ENCODE data around the gene NFIA.

Gene NFIA

DNA sequence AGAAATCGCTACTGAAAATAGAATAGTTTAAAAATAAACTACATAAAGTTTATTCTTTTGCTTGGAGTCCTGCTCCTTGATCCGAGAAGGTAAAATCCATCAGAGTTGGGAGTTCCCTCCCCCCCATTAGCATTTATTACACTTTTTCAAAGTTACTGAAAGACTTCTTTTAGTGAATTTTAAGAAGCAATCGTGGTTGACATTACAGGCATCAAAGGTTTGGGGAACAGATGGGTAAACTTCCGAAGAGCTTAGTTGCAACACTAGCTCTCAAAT, 31.0 kb upstream of the NFIA start:
- TF ChIP-seq POLR2A (IDR thresholded peaks at IDR 0.05; ENCODE audit: low read depth, low read length): no peak
- no peak for DNase-seq (ENCODE audit: insufficient read length, low spot score)
- FAIRE-seq: no peak

DNA sequence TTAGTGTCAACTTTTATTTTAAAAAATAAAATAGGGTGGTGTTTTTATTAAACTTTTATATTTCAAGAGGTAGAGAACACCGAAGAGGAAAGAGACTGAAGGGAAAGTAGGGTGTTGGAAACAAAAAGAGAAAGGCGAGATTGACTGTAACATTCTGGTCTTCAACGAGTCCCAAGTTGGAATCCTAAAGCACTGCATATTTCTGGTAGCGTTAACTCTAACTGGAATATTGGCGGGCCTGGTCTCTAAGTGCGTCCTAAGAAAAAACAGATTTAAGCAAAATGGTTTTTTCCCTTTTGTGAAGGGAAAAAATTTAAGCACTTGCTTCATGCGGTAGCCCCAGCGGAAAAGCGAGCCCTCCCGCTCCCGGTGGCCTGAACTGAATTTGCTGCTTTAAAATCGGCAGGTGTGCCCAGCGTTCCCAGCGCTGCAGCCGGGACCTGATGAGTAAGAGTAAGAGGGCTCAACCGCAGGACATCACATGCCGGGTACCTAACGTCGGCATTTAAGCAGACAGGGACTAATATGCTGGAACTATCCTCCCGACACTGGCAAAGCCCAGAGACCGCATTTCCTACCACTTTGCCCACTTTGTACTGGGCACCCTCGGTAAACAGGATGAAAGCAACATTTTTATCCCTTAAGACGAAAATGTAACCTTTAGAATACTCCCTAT, 30.5 kb upstream of the NFIA start:
- DNase-seq (ENCODE audit: insufficient read length, low spot score) (no peak), FAIRE-seq (no peak)
- no peak for TF ChIP-seq POLR2A (IDR thresholded peaks at IDR 0.05; ENCODE audit: low read depth, low read length)
- no peak for TF ChIP-seq SPI1 (IDR thresholded peaks at IDR 0.05; ENCODE audit: low read depth, low read length)
- no peak for TF ChIP-seq POLR2AphosphoS5 (IDR thresholded peaks at IDR 0.05; ENCODE audit: low read depth, low read length)
- TF ChIP-seq TAF1 (IDR thresholded peaks at IDR 0.05; ENCODE audit: low read depth, low read length): no peak
- TF ChIP-seq POU2F2 (IDR thresholded peaks at IDR 0.05; ENCODE audit: low read depth, low read length): no peak
- TF ChIP-seq PAX5 (IDR thresholded peaks at IDR 0.05; ENCODE audit: insufficient read depth, low read length, severe bottlenecking): no peak

DNA sequence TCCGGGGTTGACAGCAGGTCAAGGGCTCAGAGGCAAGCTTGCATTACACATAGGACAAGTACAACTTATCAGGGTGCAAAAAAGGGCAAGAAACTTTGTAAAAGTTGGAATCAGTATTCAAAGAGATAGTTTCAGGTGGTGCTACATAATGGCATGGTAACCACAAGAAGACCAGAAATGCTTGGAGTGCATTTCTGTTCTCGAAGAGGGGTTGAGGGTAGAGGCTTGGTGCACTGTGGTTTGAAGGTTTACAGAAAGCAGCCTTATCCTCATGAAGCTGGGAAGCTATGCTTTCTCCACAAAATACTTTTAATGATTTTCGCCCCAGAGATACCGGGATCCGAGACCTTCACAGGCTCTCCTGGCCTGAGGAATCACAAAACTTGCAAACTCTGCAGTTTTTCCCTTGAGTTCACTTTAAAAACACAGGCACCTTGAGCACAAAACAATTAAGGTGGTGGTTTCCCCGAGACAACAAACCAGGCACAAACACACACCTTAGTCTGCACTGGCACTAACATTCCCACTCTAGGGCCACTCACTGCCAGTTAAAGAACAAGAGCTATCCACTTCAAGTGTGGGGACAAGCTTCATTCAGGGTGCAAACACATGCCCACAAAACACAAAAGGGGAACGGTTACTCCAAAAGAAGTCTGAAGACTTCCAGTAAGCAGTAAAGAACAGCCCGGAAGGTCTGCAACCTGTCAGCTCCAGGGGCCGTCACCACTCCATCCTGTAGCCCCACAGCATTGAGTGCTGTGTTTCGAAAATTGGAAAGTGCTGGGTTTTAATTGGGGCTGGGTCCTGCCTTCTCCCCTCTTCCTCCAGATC, 29.8 kb upstream of the NFIA start:
- DNase-seq (ENCODE audit: insufficient read length, low spot score) (no peak), FAIRE-seq (no peak)
- no peak for TF ChIP-seq POLR2A (IDR thresholded peaks at IDR 0.05; ENCODE audit: low read depth, low read length)
- no peak for TF ChIP-seq PAX5 (IDR thresholded peaks at IDR 0.05; ENCODE audit: insufficient read depth, low read length, severe bottlenecking)
- no peak for TF ChIP-seq SPI1 (IDR thresholded peaks at IDR 0.05; ENCODE audit: low read depth, low read length)
- no peak for TF ChIP-seq POLR2AphosphoS5 (IDR thresholded peaks at IDR 0.05; ENCODE audit: low read depth, low read length)
- no peak for TF ChIP-seq TAF1 (IDR thresholded peaks at IDR 0.05; ENCODE audit: low read depth, low read length)
- TF ChIP-seq POU2F2 (IDR thresholded peaks at IDR 0.05; ENCODE audit: low read depth, low read length): no peak

DNA sequence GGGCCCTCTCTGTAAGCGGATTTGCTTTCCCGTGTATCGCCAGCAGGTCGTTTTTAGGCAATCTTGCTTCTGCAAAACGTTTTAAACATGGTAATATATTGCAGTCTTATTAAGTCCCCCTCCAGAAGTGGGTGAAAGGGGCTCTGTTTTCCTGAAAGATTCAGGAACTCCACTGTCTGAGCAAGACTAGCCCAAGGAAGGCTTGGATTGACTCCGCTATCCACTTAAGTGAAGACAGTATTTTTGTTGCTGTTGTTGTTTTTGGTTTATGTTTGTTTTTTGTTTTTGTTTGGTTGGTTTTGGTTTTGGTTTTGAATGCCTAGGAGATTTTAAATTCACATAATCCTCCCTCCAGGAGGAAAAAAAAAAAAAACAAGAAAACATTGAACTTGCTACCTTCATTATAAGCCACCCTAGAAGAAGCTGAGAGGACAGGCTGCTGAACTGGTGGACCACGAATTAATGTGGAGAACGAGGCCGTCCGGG, 29.1 kb upstream of the NFIA start:
- TF ChIP-seq SPI1 (IDR thresholded peaks at IDR 0.05; ENCODE audit: low read depth, low read length): no peak
- no peak for TF ChIP-seq POLR2AphosphoS5 (IDR thresholded peaks at IDR 0.05; ENCODE audit: low read depth, low read length)
- TF ChIP-seq POLR2A (IDR thresholded peaks at IDR 0.05; ENCODE audit: low read depth, low read length): no peak
- TF ChIP-seq TAF1 (IDR thresholded peaks at IDR 0.05; ENCODE audit: low read depth, low read length): no peak
- TF ChIP-seq POU2F2 (IDR thresholded peaks at IDR 0.05; ENCODE audit: low read depth, low read length): no peak
- no peak for TF ChIP-seq PAX5 (IDR thresholded peaks at IDR 0.05; ENCODE audit: insufficient read depth, low read length, severe bottlenecking)
- no peak for FAIRE-seq

DNA sequence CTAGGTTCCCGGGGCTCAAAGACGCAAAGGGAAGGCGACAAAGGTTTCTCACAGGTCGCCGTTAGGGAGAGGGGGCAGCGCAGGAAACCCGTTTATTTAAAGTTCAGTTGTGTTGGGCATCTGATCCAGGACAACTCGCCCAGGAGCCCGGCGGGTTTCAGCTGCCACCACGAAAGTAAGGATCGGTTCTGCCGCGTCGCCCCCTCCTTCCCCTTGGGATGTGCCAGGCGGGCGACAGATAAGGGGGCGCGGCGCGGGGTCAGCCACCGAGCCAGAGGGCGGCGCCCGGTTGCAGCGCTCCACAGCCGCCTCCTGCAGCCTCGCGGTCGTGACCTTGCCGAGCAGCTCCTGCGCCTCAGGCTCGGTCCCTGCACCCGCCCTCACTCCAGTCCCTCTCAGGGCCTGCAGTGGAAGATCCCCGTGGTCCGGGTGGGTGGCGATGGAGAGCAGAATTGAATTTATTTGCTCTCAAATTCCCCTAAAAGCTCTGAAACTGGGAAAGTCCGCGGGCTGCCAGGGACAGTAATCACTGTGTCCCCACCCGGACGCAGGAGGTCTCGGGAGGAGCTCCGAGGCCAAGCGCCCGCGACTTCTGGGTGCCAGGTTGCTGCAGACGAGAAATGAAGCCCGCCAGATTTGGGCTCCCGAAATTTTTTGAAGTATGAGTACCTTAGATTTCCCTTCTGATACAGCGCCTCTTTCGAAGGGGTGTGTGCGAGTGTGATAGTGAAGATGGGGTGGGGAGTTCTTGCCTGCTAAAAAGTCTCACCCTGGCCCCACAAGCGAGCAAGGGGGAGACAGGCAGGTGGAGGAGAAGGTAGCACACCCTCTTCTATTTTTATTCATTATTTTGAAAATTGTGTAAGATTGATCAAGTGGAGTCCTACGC, 28.4 kb upstream of the NFIA start:
- DNase-seq (ENCODE audit: insufficient read length, low spot score) (peak; percentile 25), FAIRE-seq (no peak)
- TF ChIP-seq POLR2A (IDR thresholded peaks at IDR 0.05; ENCODE audit: low read depth, low read length) (no peak), TAF1 (IDR thresholded peaks at IDR 0.05; ENCODE audit: low read depth, low read length) (no peak), PAX5 (IDR thresholded peaks at IDR 0.05; ENCODE audit: insufficient read depth, low read length, severe bottlenecking) (no peak), SPI1 (IDR thresholded peaks at IDR 0.05; ENCODE audit: low read depth, low read length) (no peak), POU2F2 (IDR thresholded peaks at IDR 0.05; ENCODE audit: low read depth, low read length) (no peak), POLR2AphosphoS5 (IDR thresholded peaks at IDR 0.05; ENCODE audit: low read depth, low read length) (no peak)

More for the DNA sequence above, 29.1 kb upstream of the NFIA start:
- no peak for DNase-seq (ENCODE audit: insufficient read length, low spot score)

DNA sequence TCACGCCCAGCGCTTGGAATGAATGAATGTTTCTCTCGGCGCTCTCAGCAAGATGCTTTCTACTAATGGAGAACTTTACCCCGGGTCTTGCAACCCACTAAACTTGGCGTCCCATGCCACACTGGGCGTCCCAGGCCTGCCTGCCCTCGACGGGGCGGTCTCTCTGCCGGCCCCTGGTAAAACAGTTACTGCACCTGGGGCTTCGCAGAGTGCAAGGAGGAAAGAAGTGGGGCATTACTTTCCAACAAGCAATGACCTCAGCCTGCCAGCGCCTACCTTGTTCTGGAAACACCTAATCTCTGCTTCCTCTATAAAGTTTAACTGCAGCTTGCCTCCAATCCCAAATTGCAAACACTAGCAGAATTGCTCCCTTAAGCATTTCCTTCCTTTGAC, 27.8 kb upstream of the NFIA start:
- no peak for DNase-seq (ENCODE audit: insufficient read length, low spot score)
- TF ChIP-seq POU2F2 (IDR thresholded peaks at IDR 0.05; ENCODE audit: low read depth, low read length): no peak
- no peak for TF ChIP-seq PAX5 (IDR thresholded peaks at IDR 0.05; ENCODE audit: insufficient read depth, low read length, severe bottlenecking)
- TF ChIP-seq POLR2AphosphoS5 (IDR thresholded peaks at IDR 0.05; ENCODE audit: low read depth, low read length): no peak
- no peak for FAIRE-seq

DNA sequence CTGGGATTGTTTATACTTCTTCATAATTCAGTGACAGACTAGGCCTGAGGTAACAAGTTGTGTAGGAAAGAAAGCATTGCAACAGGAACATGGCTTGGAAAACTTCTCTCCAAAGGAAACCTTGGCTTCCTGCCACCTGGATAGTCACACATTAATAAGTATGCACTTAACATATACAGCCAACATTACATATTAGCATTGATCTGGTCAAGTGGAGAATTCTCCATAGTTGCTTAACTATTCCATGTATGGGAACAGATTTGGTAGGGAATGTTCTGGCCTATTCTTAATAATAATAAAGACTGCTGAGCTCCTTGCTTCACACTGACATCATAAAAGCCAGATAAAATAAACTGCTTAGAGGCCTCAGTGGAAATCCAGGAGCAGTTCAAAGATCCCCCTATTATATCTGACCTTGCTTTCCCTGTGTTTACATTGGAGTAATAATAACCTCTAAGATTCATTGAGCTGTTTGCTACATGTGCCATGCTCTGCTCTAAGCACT, 27.2 kb upstream of the NFIA start:
- TF ChIP-seq POU2F2 (IDR thresholded peaks at IDR 0.05; ENCODE audit: low read depth, low read length) (no peak), PAX5 (IDR thresholded peaks at IDR 0.05; ENCODE audit: insufficient read depth, low read length, severe bottlenecking) (no peak), TAF1 (IDR thresholded peaks at IDR 0.05; ENCODE audit: low read depth, low read length) (no peak), POLR2AphosphoS5 (IDR thresholded peaks at IDR 0.05; ENCODE audit: low read depth, low read length) (no peak), SPI1 (IDR thresholded peaks at IDR 0.05; ENCODE audit: low read depth, low read length) (no peak), POLR2A (IDR thresholded peaks at IDR 0.05; ENCODE audit: low read depth, low read length) (no peak)

DNA sequence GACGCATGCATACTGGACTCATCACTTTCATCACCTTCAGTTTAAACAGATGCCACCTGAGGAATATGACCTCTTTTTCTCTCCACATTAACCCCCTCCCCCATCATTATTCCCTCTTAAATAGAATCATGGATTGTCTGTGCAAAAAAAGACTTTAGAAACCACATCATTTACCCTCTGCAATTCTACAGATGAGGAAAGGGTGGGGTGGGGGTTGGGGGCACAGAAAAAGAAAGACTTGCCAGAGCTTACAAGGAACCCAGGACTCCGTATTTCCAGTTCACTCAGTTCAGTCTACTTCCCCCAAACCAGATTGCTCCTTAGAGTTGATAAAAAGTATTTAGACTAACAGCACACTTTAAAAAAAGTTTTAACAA, 26.2 kb upstream of the NFIA start:
- FAIRE-seq (no peak), DNase-seq (ENCODE audit: insufficient read length, low spot score) (no peak)
- TF ChIP-seq TAF1 (IDR thresholded peaks at IDR 0.05; ENCODE audit: low read depth, low read length) (no peak), POLR2AphosphoS5 (IDR thresholded peaks at IDR 0.05; ENCODE audit: low read depth, low read length) (no peak), POU2F2 (IDR thresholded peaks at IDR 0.05; ENCODE audit: low read depth, low read length) (no peak), POLR2A (IDR thresholded peaks at IDR 0.05; ENCODE audit: low read depth, low read length) (no peak), SPI1 (IDR thresholded peaks at IDR 0.05; ENCODE audit: low read depth, low read length) (no peak), PAX5 (IDR thresholded peaks at IDR 0.05; ENCODE audit: insufficient read depth, low read length, severe bottlenecking) (no peak)

More for the DNA sequence above, 27.2 kb upstream of the NFIA start:
- DNase-seq (ENCODE audit: insufficient read length, low spot score) (no peak), FAIRE-seq (no peak)

Data from GM12891 (cell line).